T-cell (primary cell): ENCODE data around the gene TRNT1. TPM values are rescaled to one million over a fixed set of nuclear protein-coding genes. Genes with fewer than 3 reads are reported as not detected.

Experiments used
- ATAC-seq, 4 experiments: fragments of 200-7000 bp in 3 of 4; fragments of 150-1000 bp in 1 of 4; cut with Tn5 transposase; replicated peaks in 1 of 4; 1 replicate in 3 of 4; 2 replicates in 1 of 4; pipeline ENCODE4 v1.10.0; 2021; ENCODE audit warnings: moderate library complexity in 3 of 4, mild to moderate bottlenecking in 2 of 4, moderate number of reproducible peaks in 1 of 4
- CTCF ChIA-PET, 2 donors: fragments of 300-600 bp; sonication (Branson Sonifier 250); formaldehyde crosslinking; loops; one replicate each; lab custom pipeline; 2022; ENCODE audit warnings: antibody characterized with exemption in 2 of 2; lab: Charles Lee
- POLR2A ChIA-PET, 2 donors: fragments of 300-600 bp; sonication (Branson Sonifier 250); formaldehyde crosslinking; loops; one replicate each; lab custom pipeline; 2022; ENCODE audit warnings: antibody characterized with exemption in 2 of 2; lab: Charles Lee
- DNase-seq, 35 experiments: peaks; one replicate each; pipeline versions ENCODE4 v3.0.0 to v3.0.0-alpha.2; 2013 to 2023
- H3K27ac ChIP-seq: one replicate; pipeline ENCODE4 v1.5.1; 2013; ENCODE audit warnings: low read length
- H3K27me3 ChIP-seq, 2 experiments: replicated peaks in 1 of 2; 1 replicate in 1 of 2; 2 replicates in 1 of 2; pipeline versions ENCODE4 v1.6.1 to v1.7.0; 2013; ENCODE audit warnings: low read length in 1 of 2, mixed read lengths in 1 of 2; ENCODE audit not compliant: control insufficient read depth in 2 of 2, insufficient read depth in 2 of 2; ENCODE audit errors: extremely low read depth in 1 of 2
- H3K36me3 ChIP-seq, 2 donors: 1 replicate in 1 of 2; 2 replicates in 1 of 2; pipeline versions ENCODE4 v1.6.1 to v1.7.0; 2013; ENCODE audit warnings: low read length in 1 of 2; ENCODE audit not compliant: control insufficient read depth in 2 of 2, insufficient read depth in 1 of 2; ENCODE audit errors: extremely low read depth in 1 of 2
- H3K4me1 ChIP-seq, 2 experiments: 1 replicate in 1 of 2; 2 replicates in 1 of 2; pipeline versions ENCODE4 v1.6.1 to v1.7.0; 2013; ENCODE audit warnings: low read length in 2 of 2, mixed read lengths in 1 of 2; ENCODE audit not compliant: insufficient read depth in 2 of 2, control insufficient read depth in 1 of 2; ENCODE audit errors: extremely low read depth in 1 of 2
- H3K4me3 ChIP-seq, 2 donors: 1 replicate in 1 of 2; 2 replicates in 1 of 2; pipeline versions ENCODE4 v1.5.1 to v1.7.0; 2013; ENCODE audit warnings: mild to moderate bottlenecking in 2 of 2, low read length in 1 of 2, moderate library complexity in 1 of 2; ENCODE audit not compliant: control insufficient read depth in 1 of 2; ENCODE audit errors: extremely low read depth in 1 of 2
- H3K9me3 ChIP-seq: 2 replicates; pipeline ENCODE4 v1.7.0; 2013
- H3K27ac Mint-ChIP-seq, 2 donors: one replicate each; pipeline ENCODE4 v1.8.0; 2020 to 2021; ENCODE audit warnings: mild to moderate bottlenecking in 2 of 2, mixed read lengths in 2 of 2
- H3K27me3 Mint-ChIP-seq, 2 donors: one replicate each; pipeline ENCODE4 v1.8.0; 2021 to 2022; ENCODE audit warnings: mixed read lengths in 2 of 2
- H3K36me3 Mint-ChIP-seq: one replicate; pipeline ENCODE4 v1.8.0; 2021; ENCODE audit warnings: mixed read lengths
- H3K4me1 Mint-ChIP-seq, 3 donors: one replicate each; pipeline ENCODE4 v1.8.0; 2020 to 2022; ENCODE audit warnings: mixed read lengths in 3 of 3, mild to moderate bottlenecking in 1 of 3
- H3K4me3 Mint-ChIP-seq, 3 donors: one replicate each; pipeline ENCODE4 v1.8.0; 2020 to 2022; ENCODE audit warnings: mild to moderate bottlenecking in 3 of 3, mixed read lengths in 3 of 3, moderate library complexity in 3 of 3
- H3K9me3 Mint-ChIP-seq, 3 donors: one replicate each; pipeline ENCODE4 v1.8.0; 2020 to 2022; ENCODE audit warnings: mixed read lengths in 3 of 3
- WGBS: methylation state at CpG from one replicate; pipeline ENCODE4 v1.1.5; 2013; ENCODE audit warnings: missing lambda C conversion rate; ENCODE audit not compliant: insufficient coverage; 5-methylcytosine and 5-hydroxymethylcytosine counted together
- total RNA-seq, 35 experiments: library from RNA in 6 of 35; stranded (reverse) in 6 of 35; fragments of 120-200 nt in 1 of 35; gene quantifications; one replicate each; pipeline versions ENCODE4 v1.2.1 to v1.2.4 and lab custom pipeline; 2013 to 2026

Gene TRNT1
- total RNA-seq, 5 donors from 2014 or later (not counting 1 experiment from before 2014, with no cell fraction given): 28.6 to 38.9 (median 37.5) TPM

GRCh38 chr3:3160826-3161225 lies 34.1 kb downstream of the TRNT1 start:
- no peak overlapping the region for H3K27ac ChIP-seq
- Mint-ChIP-seq H3K27ac (peak overlapping the region; percentile 70 to 83), H3K27me3 (no peaks in the 10 kb centered on the region), H3K4me1 (peaks cover 73 to 78% (median 75%) of the 10 kb centered on the region in 3 donors), H3K36me3 (peaks cover 51% of the 10 kb centered on the region), H3K9me3 (no peaks in the 10 kb centered on the region), H3K4me3 (no peak overlapping the region)
- peaks cover 7 to 93% of the 10 kb centered on the region in 2 donors for H3K36me3 ChIP-seq
- H3K9me3 ChIP-seq: no peaks in the 10 kb centered on the region
- CTCF ChIA-PET: interaction anchor here in 1 of 2 donors (0.6 to 1.1 kb wide), 2 partner anchors 12 to 15 kb away, joined by 4 to 5 read pairs; no protein-coding TSS in a partner anchor
- DNase-seq (no peak), ATAC-seq (no peak)
- H3K27me3 ChIP-seq: no peaks in the 10 kb centered on the region
- POLR2A ChIA-PET: no interaction called here
- WGBS: no CpG with 5 or more reads among the region's 2 CpGs
- H3K4me3 ChIP-seq: no peak overlapping the region
- H3K4me1 ChIP-seq: peaks cover 0 to 6% of the 10 kb centered on the region in 2 experiments

DNA sequence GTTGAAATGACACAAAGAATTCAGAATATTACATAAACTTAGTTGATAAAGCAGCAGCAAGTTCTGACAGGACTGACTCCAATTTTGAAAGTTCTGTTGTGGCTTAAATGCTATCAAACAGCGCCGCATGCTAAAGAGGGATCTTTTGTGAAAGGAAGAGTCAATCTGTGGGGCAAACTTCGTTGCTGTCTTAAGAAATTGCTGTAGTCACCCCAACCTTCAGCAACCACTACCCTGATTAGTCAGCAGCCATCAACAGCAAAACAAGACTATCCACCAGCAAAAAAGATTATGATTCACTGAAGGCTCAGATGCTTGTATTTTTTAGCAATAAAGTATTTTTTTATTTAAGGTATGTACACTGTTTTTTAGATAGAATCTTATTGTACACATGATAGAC lies 38.5 kb downstream of the TRNT1 start:
- Histone ChIP-seq H3K27me3 (no peaks in the 10 kb centered on the region), H3K36me3 (peaks cover 7 to 84% of the 10 kb centered on the region in 2 donors), H3K4me1 (peaks cover 3 to 12% of the 10 kb centered on the region in 2 experiments), H3K4me3 (no peak overlapping the region), H3K27ac (no peak overlapping the region), H3K9me3 (no peaks in the 10 kb centered on the region)
- no peaks in the 10 kb centered on the region for H3K27me3 Mint-ChIP-seq
- ChIA-PET POLR2A (interaction anchor here in 1 of 2 donors (0.6 kb wide), 1 partner anchor 14 kb away, joined by 4 read pairs; the partner anchor contains the start of gene CRBN), CTCF (interaction anchor here in 1 of 2 donors (0.6 kb wide), 1 partner anchor 133 kb away, joined by 4 read pairs; no protein-coding TSS in a partner anchor)
- no peak overlapping the region for H3K4me3 Mint-ChIP-seq
- no CpG with 5 or more reads among the region's 3 CpGs for WGBS
- peak overlapping the region; percentile 65 to 72 for H3K27ac Mint-ChIP-seq
- peaks cover 69 to 79% (median 73%) of the 10 kb centered on the region in 3 donors for H3K4me1 Mint-ChIP-seq
- DNase-seq (no peak), ATAC-seq (no peak)
- no peaks in the 10 kb centered on the region for H3K9me3 Mint-ChIP-seq
- peaks cover 48% of the 10 kb centered on the region for H3K36me3 Mint-ChIP-seq

DNA sequence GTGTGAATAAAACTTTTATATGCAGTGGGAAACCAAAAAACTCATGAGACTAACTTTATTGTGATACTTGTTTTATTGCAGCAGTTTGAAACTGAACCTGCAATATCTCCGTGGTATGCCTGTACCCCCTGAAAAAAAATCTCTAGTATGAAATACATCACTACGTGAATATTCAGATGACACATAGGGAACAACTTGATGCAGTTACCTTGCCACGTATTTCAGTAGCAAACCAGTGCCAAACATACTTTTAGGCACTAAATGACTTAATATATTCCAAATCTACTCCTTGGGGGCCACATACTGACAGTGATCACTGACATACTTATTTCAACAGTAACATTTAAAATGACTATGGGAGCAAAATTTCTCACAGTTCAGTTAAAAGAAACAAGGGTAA lies 38.9 kb downstream of the TRNT1 start:
- no peak for DNase-seq
- H3K9me3 Mint-ChIP-seq: no peaks in the 10 kb centered on the region
- peaks cover 6 to 14% of the 10 kb centered on the region in 2 experiments for H3K4me1 ChIP-seq
- peaks cover 46% of the 10 kb centered on the region for H3K36me3 Mint-ChIP-seq
- H3K27ac Mint-ChIP-seq: peak overlapping the region; percentile 41 to 67
- no peak overlapping the region for H3K27ac ChIP-seq
- H3K4me3 Mint-ChIP-seq: no peak overlapping the region
- H3K9me3 ChIP-seq: no peaks in the 10 kb centered on the region
- peaks cover 68 to 79% (median 74%) of the 10 kb centered on the region in 3 donors for H3K4me1 Mint-ChIP-seq
- 89% methylated on average over 3 of the region's 3 CpGs for WGBS
- ChIA-PET CTCF (no interaction called here), POLR2A (no interaction called here)
- no peak for ATAC-seq
- no peaks in the 10 kb centered on the region for H3K27me3 ChIP-seq
- H3K36me3 ChIP-seq: peaks cover 7 to 84% of the 10 kb centered on the region in 2 donors
- H3K4me3 ChIP-seq: no peak overlapping the region
- H3K27me3 Mint-ChIP-seq: no peaks in the 10 kb centered on the region

GRCh38 chr3:3170998-3171397 lies 44.3 kb downstream of the TRNT1 start:
- H3K4me3 Mint-ChIP-seq: peak overlapping the region; percentile 17 to 55 (median 28)
- DNase-seq (peak in 1 of 35 experiments; percentile 67), ATAC-seq (peak in 2 of 4 experiments; percentile 38 to 51)
- no peaks in the 10 kb centered on the region for H3K9me3 ChIP-seq
- no peaks in the 10 kb centered on the region for H3K27me3 Mint-ChIP-seq
- peak overlapping the region; percentile 95 to 97 for H3K27ac Mint-ChIP-seq
- no peaks in the 10 kb centered on the region for H3K27me3 ChIP-seq
- CTCF ChIA-PET: interaction anchor here (0.6 to 2.8 kb wide), 12 partner anchors 11 to 665 kb away, joined by 3 to 9 read pairs (median 5); partner anchors contain the start of gene TRNT1 (in 1 of the 2)
- WGBS: 65% methylated on average over 3 of the region's 5 CpGs
- H3K36me3 Mint-ChIP-seq: peaks cover 45% of the 10 kb centered on the region
- no peaks in the 10 kb centered on the region for H3K9me3 Mint-ChIP-seq
- POLR2A ChIA-PET: interaction anchor here in 1 of 2 donors (0.6 to 0.8 kb wide), 2 partner anchors 30 to 91 kb away, joined by 6 to 12 read pairs; no protein-coding TSS in a partner anchor
- no peak overlapping the region for H3K4me3 ChIP-seq
- H3K36me3 ChIP-seq: peaks cover 0 to 62% of the 10 kb centered on the region in 2 donors
- H3K4me1 Mint-ChIP-seq: peaks cover 71 to 80% (median 78%) of the 10 kb centered on the region in 3 donors
- H3K27ac ChIP-seq: peak overlapping the region; percentile 94
- H3K4me1 ChIP-seq: peaks cover 47 to 57% of the 10 kb centered on the region in 2 experiments

GRCh38 chr3:3172627-3173026 lies 45.9 kb downstream of the TRNT1 start:
- peaks cover 39% of the 10 kb centered on the region for H3K36me3 Mint-ChIP-seq
- H3K27ac Mint-ChIP-seq: peak overlapping the region; percentile 95 to 97
- ChIA-PET CTCF (interaction anchor here (0.9 to 2.3 kb wide), 15 partner anchors 9 to 1118 kb away, joined by 3 to 9 read pairs (median 4); partner anchors contain the start of gene TRNT1 (in 1 of the 2)), POLR2A (interaction anchor here (0.8 to 1.4 kb wide), 6 partner anchors 10 to 43 kb away, joined by 3 to 6 read pairs (median 4); no protein-coding TSS in a partner anchor)
- peak overlapping the region; percentile 33 to 54 for H3K4me3 ChIP-seq
- H3K9me3 Mint-ChIP-seq: no peaks in the 10 kb centered on the region
- ATAC-seq (peak in 2 of 4 experiments; percentile 35 to 41), DNase-seq (peak in 1 of 35 experiments; percentile 50)
- peaks cover 54 to 65% of the 10 kb centered on the region in 2 experiments for H3K4me1 ChIP-seq
- H3K27ac ChIP-seq: peak overlapping the region; percentile 94
- H3K36me3 ChIP-seq: peaks cover 0 to 51% of the 10 kb centered on the region in 2 donors
- H3K9me3 ChIP-seq: no peaks in the 10 kb centered on the region
- peak overlapping the region; percentile 79 to 80 (median 80) for H3K4me3 Mint-ChIP-seq
- peaks cover 74 to 83% (median 81%) of the 10 kb centered on the region in 3 donors for H3K4me1 Mint-ChIP-seq
- no CpG with 5 or more reads among the region's 1 CpG for WGBS
- H3K27me3 ChIP-seq: no peaks in the 10 kb centered on the region
- H3K27me3 Mint-ChIP-seq: no peaks in the 10 kb centered on the region

DNA sequence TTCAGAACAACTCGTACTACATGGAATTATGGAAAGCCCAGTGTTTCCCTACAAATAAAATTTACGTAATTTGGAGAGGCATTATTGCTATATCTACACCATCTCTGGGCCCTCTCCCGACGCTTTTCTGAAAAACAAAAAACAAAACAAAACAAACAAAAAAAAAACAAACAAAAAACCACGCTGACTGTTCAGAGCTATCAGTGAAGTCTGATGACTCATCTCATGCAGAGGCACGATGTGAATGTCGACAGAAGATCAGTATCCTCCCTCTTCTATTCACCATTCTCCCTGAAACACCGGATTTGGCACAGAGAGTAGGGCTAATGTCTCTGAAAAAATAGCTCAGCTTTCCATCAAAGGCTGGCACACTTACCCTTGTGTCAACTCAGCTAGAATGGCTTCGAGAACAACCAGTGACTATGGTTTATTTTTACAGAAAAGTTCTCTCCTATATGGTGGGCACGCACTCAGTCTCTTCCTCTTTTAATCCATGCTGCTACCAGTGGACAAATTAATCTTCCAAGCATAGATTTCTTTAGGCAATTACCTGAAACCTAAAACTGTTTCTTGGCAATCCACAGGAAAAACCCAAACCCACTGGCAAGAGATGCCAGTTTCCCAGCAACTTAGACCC lies 51.2 kb downstream of the TRNT1 start:
- Mint-ChIP-seq H3K36me3 (peaks cover 27% of the 10 kb centered on the region), H3K27ac (peak overlapping the region; percentile 90 to 94), H3K9me3 (no peaks in the 10 kb centered on the region), H3K4me1 (peaks cover 57 to 63% (median 62%) of the 10 kb centered on the region in 3 donors), H3K4me3 (peak overlapping the region; percentile 88 to 95 (median 89)), H3K27me3 (no peaks in the 10 kb centered on the region)
- no peaks in the 10 kb centered on the region for H3K27me3 ChIP-seq
- POLR2A ChIA-PET: interaction anchor here (0.6 to 0.9 kb wide), 2 partner anchors 9 to 11 kb away, joined by 3 read pairs; no protein-coding TSS in a partner anchor
- DNase-seq: peak in 1 of 35 experiments; percentile 22
- 43% methylated on average over 6 of the region's 10 CpGs for WGBS
- CTCF ChIA-PET: interaction anchor here (0.6 to 1.4 kb wide), 5 partner anchors 11 to 1683 kb away, joined by 3 to 6 read pairs (median 4); no protein-coding TSS in a partner anchor
- peak overlapping the region; percentile 86 to 96 for H3K4me3 ChIP-seq
- peaks cover 0 to 13% of the 10 kb centered on the region in 2 donors for H3K36me3 ChIP-seq
- no peak for ATAC-seq
- peak overlapping the region; percentile 66 for H3K27ac ChIP-seq
- H3K9me3 ChIP-seq: no peaks in the 10 kb centered on the region
- peaks cover 41 to 49% of the 10 kb centered on the region in 2 experiments for H3K4me1 ChIP-seq
